ENCODE measurements around the gene COQ8B. TPM values are rescaled to one million over a fixed set of nuclear protein-coding genes. Genes with fewer than 3 reads are reported as not detected.

The COQ8B gene
- total RNA-seq, 1 experiment from 2014 or later, result 19.5 TPM

- H3K9ac ChIP-seq (ENCODE audit: low read length), result no peak overlapping the region
- H3K27ac ChIP-seq (ENCODE audit: low read length), result no peak overlapping the region
- CTCF ChIA-PET, result no interaction called here
- H3K27me3 ChIP-seq (ENCODE audit: low read length), result no peaks in the 10 kb centered on the region
- POLR2A ChIA-PET (ENCODE audit: unreplicated experiment), result no interaction called here
- intact Hi-C loops (cut with micrococcal nuclease), result no loop called here
- no peak for TF ChIP-seq CTCF (conservative IDR thresholded peaks at IDR 0.05; ENCODE audit: low read depth, low read length)
- TF ChIP-seq EZH2phosphoT487 (IDR thresholded peaks at IDR 0.05; ENCODE audit: borderline replicate concordance, low read length), result no peak
- TF ChIP-seq EZH2 (IDR thresholded peaks at IDR 0.05; ENCODE audit: low read length, unreplicated experiment), result no peak
- H2AFZ ChIP-seq (ENCODE audit: low read length), result no peak overlapping the region
- no peak for DNase-seq
- H3F3A ChIP-seq (ENCODE audit: low read length, unreplicated experiment), result no peaks in the 10 kb centered on the region
- peaks cover 16% of the 10 kb centered on the region for H3K79me2 ChIP-seq (ENCODE audit: low read length)
- no peak overlapping the region for H3K4me3 ChIP-seq (ENCODE audit: low read length)
- no peaks in the 10 kb centered on the region for H3K36me3 ChIP-seq (ENCODE audit: low read depth, low read length)
- H3K9me2 ChIP-seq (replicated peaks; ENCODE audit: low read length), result no peaks in the 10 kb centered on the region
- H3K9me3 ChIP-seq (ENCODE audit: low read length), result no peaks in the 10 kb centered on the region
- no peak for ATAC-seq
- no peak overlapping the region for H3K4me2 ChIP-seq (ENCODE audit: low read length)
- peaks cover 12% of the 10 kb centered on the region for H3K4me1 ChIP-seq (ENCODE audit: insufficient read depth, low read length)
- BruUV-seq (replicated peaks), result no TSS peak
- H4K20me1 ChIP-seq (ENCODE audit: low read length), result peaks cover 4% of the 10 kb centered on the region; the same call in 1 of the 2 replicates
Measured at GRCh38 chr19:40747536-40747935, 30.9 kb upstream of the COQ8B start.

GRCh38 chr19:40745402-40745780 lies 28.7 kb upstream of the COQ8B start:
- intact Hi-C loops (cut with micrococcal nuclease), result no loop called here
- Histone ChIP-seq H3K27ac (ENCODE audit: low read length) (no peak overlapping the region), H3K4me3 (ENCODE audit: low read length) (no peak overlapping the region), H4K20me1 (ENCODE audit: low read length) (no peaks in the 10 kb centered on the region), H3K79me2 (ENCODE audit: low read length) (no peaks in the 10 kb centered on the region), H3K4me2 (ENCODE audit: low read length) (no peak overlapping the region), H3F3A (ENCODE audit: low read length, unreplicated experiment) (no peaks in the 10 kb centered on the region), H3K4me1 (ENCODE audit: insufficient read depth, low read length) (peaks cover 11% of the 10 kb centered on the region), H3K36me3 (ENCODE audit: low read depth, low read length) (no peaks in the 10 kb centered on the region), H2AFZ (ENCODE audit: low read length) (no peak overlapping the region), H3K27me3 (ENCODE audit: low read length) (no peaks in the 10 kb centered on the region), H3K9ac (ENCODE audit: low read length) (no peak overlapping the region), H3K9me2 (replicated peaks; ENCODE audit: low read length) (no peaks in the 10 kb centered on the region), H3K9me3 (ENCODE audit: low read length) (no peaks in the 10 kb centered on the region)
- no peak for ATAC-seq
- ChIA-PET POLR2A (ENCODE audit: unreplicated experiment) (no interaction called here), CTCF (no interaction called here)
- BruUV-seq (replicated peaks), result no TSS peak
- no peak for DNase-seq
- no peak for TF ChIP-seq CTCF (conservative IDR thresholded peaks at IDR 0.05; ENCODE audit: low read depth, low read length)
- TF ChIP-seq EZH2phosphoT487 (IDR thresholded peaks at IDR 0.05; ENCODE audit: borderline replicate concordance, low read length), result no peak
- TF ChIP-seq EZH2 (IDR thresholded peaks at IDR 0.05; ENCODE audit: low read length, unreplicated experiment), result no peak

GRCh38 chr19:40744554-40745401 lies 28.1 kb upstream of the COQ8B start:
- H2AFZ ChIP-seq (ENCODE audit: low read length), result no peak overlapping the region
- H3F3A ChIP-seq (ENCODE audit: low read length, unreplicated experiment), result no peaks in the 10 kb centered on the region
- peaks cover 6% of the 10 kb centered on the region for H3K4me1 ChIP-seq (ENCODE audit: insufficient read depth, low read length)
- ATAC-seq (no peak), DNase-seq (no peak)
- no TSS peak for BruUV-seq (replicated peaks)
- no peak overlapping the region for H3K4me2 ChIP-seq (ENCODE audit: low read length)
- no peak overlapping the region for H3K9ac ChIP-seq (ENCODE audit: low read length)
- ChIA-PET POLR2A (ENCODE audit: unreplicated experiment) (no interaction called here), CTCF (no interaction called here)
- TF ChIP-seq EZH2phosphoT487 (IDR thresholded peaks at IDR 0.05; ENCODE audit: borderline replicate concordance, low read length) (no peak), CTCF (conservative IDR thresholded peaks at IDR 0.05; ENCODE audit: low read depth, low read length) (no peak), EZH2 (IDR thresholded peaks at IDR 0.05; ENCODE audit: low read length, unreplicated experiment) (no peak)
- no peak overlapping the region for H3K4me3 ChIP-seq (ENCODE audit: low read length)
- intact Hi-C loops (cut with micrococcal nuclease), result no loop called here
- H3K27me3 ChIP-seq (ENCODE audit: low read length), result no peaks in the 10 kb centered on the region
- no peaks in the 10 kb centered on the region for H4K20me1 ChIP-seq (ENCODE audit: low read length)
- H3K36me3 ChIP-seq (ENCODE audit: low read depth, low read length), result no peaks in the 10 kb centered on the region
- no peaks in the 10 kb centered on the region for H3K79me2 ChIP-seq (ENCODE audit: low read length)
- H3K9me2 ChIP-seq (replicated peaks; ENCODE audit: low read length), result no peaks in the 10 kb centered on the region
- no peaks in the 10 kb centered on the region for H3K9me3 ChIP-seq (ENCODE audit: low read length)
- H3K27ac ChIP-seq (ENCODE audit: low read length), result no peak overlapping the region
